Caco-2 (cell line): ENCODE measurements around the gene DDX54. TPM values are rescaled to one million over a fixed set of nuclear protein-coding genes. Genes with fewer than 3 reads are reported as not detected.

Source experiments
- BruUV-seq: library from RNA; stranded (reverse); fragments of 400-500 nt; replicated peaks from 2 replicates; lab custom pipeline; 2021; lab: Mats Ljungman, UMichigan
- CTCF ChIA-PET: fragments of 300-600 bp; sonication (Branson Sonifier 250); formaldehyde crosslinking; loops from one replicate; lab custom pipeline; 2022; ENCODE audit warnings: antibody characterized with exemption; lab: Charles Lee
- POLR2A ChIA-PET: fragments of 300-600 bp; sonication (Branson Sonifier 250); formaldehyde crosslinking; loops from one replicate; lab custom pipeline; 2022; ENCODE audit warnings: antibody characterized with exemption; lab: Charles Lee
- DNase-seq, 2 experiments: peaks; one replicate each; pipeline versions ENCODE4 v3.0.0 to v3.0.0-alpha.2; 2020 to 2022
- H3K27me3 ChIP-seq: replicated peaks from 2 replicates; pipeline ENCODE4 v1.6.0; 2011; ENCODE audit warnings: low read length; ENCODE audit not compliant: control insufficient read depth, insufficient read depth
- H3K36me3 ChIP-seq: 2 replicates; pipeline ENCODE4 v1.5.1; 2011; ENCODE audit warnings: low read length; ENCODE audit not compliant: control insufficient read depth, insufficient read depth
- H3K4me1 ChIP-seq: fragments of 250-450 bp; sonication (Bioruptor Pico); 2 replicates; pipeline ENCODE4 v1.5.1; 2020; ENCODE audit warnings: mild to moderate bottlenecking
- H3K4me3 ChIP-seq: 2 replicates; pipeline ENCODE4 v1.5.1; 2011; ENCODE audit warnings: low read depth, mild to moderate bottlenecking, control low read depth, low read length
- H3K9me3 ChIP-seq: fragments of 250-450 bp; sonication (Bioruptor Pico); 2 replicates; pipeline ENCODE4 v1.5.1; 2020; ENCODE audit warnings: mild to moderate bottlenecking, moderate library complexity
- H3K27ac Mint-ChIP-seq: one replicate; pipeline ENCODE4 v1.8.0; 2022; ENCODE audit warnings: mixed read lengths; ENCODE audit not compliant: unreplicated experiment
- H3K27me3 Mint-ChIP-seq: one replicate; pipeline ENCODE4 v1.8.0; 2022; ENCODE audit warnings: mixed read lengths; ENCODE audit not compliant: insufficient read depth, unreplicated experiment
- H3K36me3 Mint-ChIP-seq: one replicate; pipeline ENCODE4 v1.8.0; 2022; ENCODE audit warnings: mild to moderate bottlenecking, mixed read lengths; ENCODE audit not compliant: insufficient read depth, unreplicated experiment
- H3K4me1 Mint-ChIP-seq: one replicate; pipeline ENCODE4 v1.8.0; 2022; ENCODE audit warnings: low read depth, mixed read lengths; ENCODE audit not compliant: unreplicated experiment
- H3K4me3 Mint-ChIP-seq: one replicate; pipeline ENCODE4 v1.8.0; 2022; ENCODE audit warnings: mild to moderate bottlenecking, moderate library complexity, mixed read lengths; ENCODE audit not compliant: unreplicated experiment
- H3K9me3 Mint-ChIP-seq: one replicate; pipeline ENCODE4 v1.8.0; 2022; ENCODE audit warnings: mixed read lengths; ENCODE audit not compliant: unreplicated experiment
- intact Hi-C: fragments of 100-400 bp; cut with micrococcal nuclease; formaldehyde crosslinking; loops from one replicate; pipeline ENCODE4 v1.10.0; 2022; ENCODE audit not compliant: unreplicated experiment
- total RNA-seq: library from RNA; stranded (reverse); gene quantifications from 2 replicates; pipeline ENCODE4 v1.2.3, GENCODE V29; 2022
- TF ChIP-seq, protein P1 (sequence below), 2 experiments: fragments of 200-600 bp in 1 of 2; IDR thresholded peaks; 1 replicate in 1 of 2; 2 replicates in 1 of 2; pipeline versions ENCODE4 v1.5.1 to v1.8.0; 2011 to 2022; ENCODE audit warnings: antibody characterized with exemption in 1 of 2, control low read depth in 1 of 2, inconsistent platforms in 1 of 2, low read depth in 1 of 2, low read length in 1 of 2, mild to moderate bottlenecking in 1 of 2, moderate library complexity in 1 of 2; ENCODE audit not compliant: insufficient read depth in 1 of 2, severe bottlenecking in 1 of 2, unreplicated experiment in 1 of 2

DDX54 gene
- total RNA-seq, 1 experiment from 2014 or later = 110 TPM

GRCh38 chr12:113214895-113215400, 29.7 kb upstream of the DDX54 start:
- Histone ChIP-seq H3K27me3 (no peaks in the 10 kb centered on the region), H3K36me3 (no peaks in the 10 kb centered on the region), H3K4me1 (0 out of 2 replicates have a peak, but pooled peaks cover 4% of the 10 kb centered on the region), H3K9me3 (no peaks in the 10 kb centered on the region; the same call in 1 of the 2 replicates), H3K4me3 (no peak overlapping the region)
- ChIA-PET POLR2A (no interaction called here), CTCF (no interaction called here)
- peak; percentile 48 to 58 for DNase-seq
- no TSS peak for BruUV-seq
- Mint-ChIP-seq H3K27me3 (no peaks in the 10 kb centered on the region), H3K36me3 (no peaks in the 10 kb centered on the region), H3K4me1 (no peaks in the 10 kb centered on the region), H3K9me3 (no peaks in the 10 kb centered on the region), H3K27ac (no peak overlapping the region), H3K4me3 (no peak overlapping the region)
- TF ChIP-seq, protein P1, sequence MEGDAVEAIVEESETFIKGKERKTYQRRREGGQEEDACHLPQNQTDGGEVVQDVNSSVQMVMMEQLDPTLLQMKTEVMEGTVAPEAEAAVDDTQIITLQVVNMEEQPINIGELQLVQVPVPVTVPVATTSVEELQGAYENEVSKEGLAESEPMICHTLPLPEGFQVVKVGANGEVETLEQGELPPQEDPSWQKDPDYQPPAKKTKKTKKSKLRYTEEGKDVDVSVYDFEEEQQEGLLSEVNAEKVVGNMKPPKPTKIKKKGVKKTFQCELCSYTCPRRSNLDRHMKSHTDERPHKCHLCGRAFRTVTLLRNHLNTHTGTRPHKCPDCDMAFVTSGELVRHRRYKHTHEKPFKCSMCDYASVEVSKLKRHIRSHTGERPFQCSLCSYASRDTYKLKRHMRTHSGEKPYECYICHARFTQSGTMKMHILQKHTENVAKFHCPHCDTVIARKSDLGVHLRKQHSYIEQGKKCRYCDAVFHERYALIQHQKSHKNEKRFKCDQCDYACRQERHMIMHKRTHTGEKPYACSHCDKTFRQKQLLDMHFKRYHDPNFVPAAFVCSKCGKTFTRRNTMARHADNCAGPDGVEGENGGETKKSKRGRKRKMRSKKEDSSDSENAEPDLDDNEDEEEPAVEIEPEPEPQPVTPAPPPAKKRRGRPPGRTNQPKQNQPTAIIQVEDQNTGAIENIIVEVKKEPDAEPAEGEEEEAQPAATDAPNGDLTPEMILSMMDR (IDR thresholded peaks at IDR 0.05; ENCODE audit: insufficient read depth in 1 of 2, low read depth in 1 of 2, low read length in 1 of 2, severe bottlenecking in 1 of 2, unreplicated experiment in 1 of 2) = no peak
- intact Hi-C loops = no loop called here

- Mint-ChIP-seq H3K4me3 (no peak overlapping the region), H3K27ac (no peak overlapping the region), H3K36me3 (no peaks in the 10 kb centered on the region), H3K9me3 (no peaks in the 10 kb centered on the region), H3K4me1 (no peaks in the 10 kb centered on the region), H3K27me3 (no peaks in the 10 kb centered on the region)
- H3K4me3 ChIP-seq = no peak overlapping the region
- TF ChIP-seq, protein P1 (IDR thresholded peaks at IDR 0.05; ENCODE audit: insufficient read depth in 1 of 2, low read depth in 1 of 2, low read length in 1 of 2, severe bottlenecking in 1 of 2, unreplicated experiment in 1 of 2) = no peak
- no peaks in the 10 kb centered on the region for H3K36me3 ChIP-seq
- no peak for DNase-seq
- intact Hi-C loops = no loop called here
- ChIA-PET POLR2A (no interaction called here), CTCF (no interaction called here)
- no TSS peak for BruUV-seq
- no peaks in the 10 kb centered on the region; the same call in 1 of the 2 replicates for H3K9me3 ChIP-seq
- no peaks in the 10 kb centered on the region for H3K27me3 ChIP-seq
- H3K4me1 ChIP-seq = 0 out of 2 replicates have a peak, but pooled peaks cover 4% of the 10 kb centered on the region
Observed at GRCh38 chr12:113211160-113211559, 25.9 kb upstream of the DDX54 start.

DNA sequence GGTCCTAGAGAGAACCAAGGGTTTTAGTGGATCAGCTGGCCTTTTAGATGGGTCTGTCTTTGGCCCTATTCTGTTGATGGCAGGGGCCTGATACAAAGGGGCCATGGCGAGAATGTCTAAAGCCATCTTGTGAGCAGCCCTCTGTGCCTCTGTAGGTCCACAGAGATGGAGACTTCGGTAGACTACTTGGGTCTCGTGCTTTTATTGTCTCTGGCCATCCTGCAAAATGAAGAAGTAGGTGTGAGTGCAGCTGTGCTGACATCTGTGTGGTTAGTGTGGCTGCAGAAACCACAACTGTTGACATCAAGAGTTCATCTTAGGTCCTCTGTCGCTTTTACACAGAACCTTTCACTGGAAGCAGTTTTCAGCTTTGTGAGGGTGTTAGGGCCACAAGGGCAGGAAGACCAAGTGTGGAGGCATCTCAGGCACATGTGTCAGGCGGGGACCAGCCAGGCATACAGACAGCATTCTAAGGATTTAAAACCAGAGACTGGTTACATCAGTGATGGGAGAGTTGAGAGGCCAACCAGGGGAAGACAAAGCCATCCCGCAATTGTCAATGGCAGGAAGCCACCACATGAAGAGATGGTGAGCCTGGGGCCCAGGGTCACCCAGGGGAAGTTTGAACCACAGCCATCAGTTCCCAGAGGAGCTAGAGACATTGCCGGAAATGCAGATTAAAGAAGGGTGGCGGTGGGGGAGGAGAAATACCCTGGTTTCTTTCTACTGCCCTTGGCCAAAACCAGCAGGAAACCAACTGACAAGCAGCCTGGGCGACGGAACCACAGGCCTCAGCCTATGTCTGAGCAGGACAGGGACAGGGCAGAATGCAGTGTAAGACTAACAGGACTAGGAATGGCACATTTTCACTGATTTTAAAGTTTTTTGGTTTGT, 23.0 kb upstream of the DDX54 start:
- intact Hi-C loops = no loop called here
- DNase-seq = no peak
- no peak overlapping the region for H3K4me3 Mint-ChIP-seq
- H3K36me3 ChIP-seq = no peaks in the 10 kb centered on the region
- no peaks in the 10 kb centered on the region for H3K27me3 Mint-ChIP-seq
- TF ChIP-seq, protein P1 (IDR thresholded peaks at IDR 0.05; ENCODE audit: insufficient read depth in 1 of 2, low read depth in 1 of 2, low read length in 1 of 2, severe bottlenecking in 1 of 2, unreplicated experiment in 1 of 2) = no peak
- H3K27ac Mint-ChIP-seq = no peak overlapping the region
- ChIA-PET POLR2A (no interaction called here), CTCF (no interaction called here)
- no peaks in the 10 kb centered on the region for H3K9me3 Mint-ChIP-seq
- H3K36me3 Mint-ChIP-seq = no peaks in the 10 kb centered on the region
- no peaks in the 10 kb centered on the region for H3K4me1 ChIP-seq
- BruUV-seq = no TSS peak
- no peaks in the 10 kb centered on the region; the same call in 1 of the 2 replicates for H3K9me3 ChIP-seq
- no peaks in the 10 kb centered on the region for H3K4me1 Mint-ChIP-seq
- H3K4me3 ChIP-seq = no peak overlapping the region
- no peaks in the 10 kb centered on the region for H3K27me3 ChIP-seq
